ENCODE measurements around the gene BTBD16. TPM values are rescaled to one million over a fixed set of nuclear protein-coding genes. Genes with fewer than 3 reads are reported as not detected.
A peak's percentile ranks its signal among the peaks of the same experiment; 100 is the strongest.

Gene BTBD16
- polyA plus RNA-seq, 1 donor = 0.39 TPM

GRCh38 chr10:122323189-122323588, 52.1 kb downstream of the BTBD16 start:
- DNase-seq = no peak

GRCh38 chr10:122323941-122324675, 53.0 kb downstream of the BTBD16 start:
- no peak for DNase-seq

- no peak for DNase-seq
Measured at GRCh38 chr10:122325235-122325634, 54.1 kb downstream of the BTBD16 start.

- DNase-seq = no peak
Measured at GRCh38 chr10:122326385-122326784, 55.3 kb downstream of the BTBD16 start.

GRCh38 chr10:122326806-122327205, 55.7 kb downstream of the BTBD16 start:
- DNase-seq = no peak

GRCh38 chr10:122327237-122328206, 56.4 kb downstream of the BTBD16 start:
- no peak for DNase-seq

GRCh38 chr10:122328676-122329075, 57.6 kb downstream of the BTBD16 start:
- no peak for DNase-seq

- no peak for DNase-seq
Measured at GRCh38 chr10:122329416-122329815, 58.3 kb downstream of the BTBD16 start.

GRCh38 chr10:122331100-122331499, 60.0 kb downstream of the BTBD16 start:
- DNase-seq = no peak

- DNase-seq = no peak
Measured at GRCh38 chr10:122331615-122332446, 60.7 kb downstream of the BTBD16 start.

- no peak for DNase-seq
Measured at GRCh38 chr10:122333037-122333436, 61.9 kb downstream of the BTBD16 start.

GRCh38 chr10:122336332-122336731, 65.2 kb downstream of the BTBD16 start:
- DNase-seq = no peak

- DNase-seq = no peak
Measured at GRCh38 chr10:122336961-122337360, 65.9 kb downstream of the BTBD16 start.

GRCh38 chr10:122338609-122339441, 67.7 kb downstream of the BTBD16 start:
- DNase-seq = no peak

GRCh38 chr10:122341141-122341810, 70.2 kb downstream of the BTBD16 start:
- DNase-seq = no peak

- peak; percentile 44 for DNase-seq
Measured at GRCh38 chr10:122342293-122343134, 71.4 kb downstream of the BTBD16 start.

- DNase-seq = no peak
Measured at GRCh38 chr10:122343135-122343800, 72.2 kb downstream of the BTBD16 start.

- DNase-seq = no peak
Measured at GRCh38 chr10:122343936-122344335, 72.8 kb downstream of the BTBD16 start.

- no peak for DNase-seq
Measured at GRCh38 chr10:122344741-122345258, 73.7 kb downstream of the BTBD16 start.

All from hindlimb muscle (tissue), 1 donor.